Thyroid gland (tissue), 4 donors: Measurements from ENCODE around the gene MYO19. TPM values are rescaled to one million over a fixed set of nuclear protein-coding genes. Genes with fewer than 3 reads are reported as not detected.
"Not testable (repeated sequence)": the region's sequence is repeated elsewhere in the genome, so short reads cannot be mapped to it uniquely, and the experiment has no call there.

Source experiments
- DNase-seq, 2 donors: peaks; one replicate each; pipeline ENCODE4 v3.0.0-alpha.2; 2019
- H3K27ac ChIP-seq, 3 donors: fragments of 200-600 bp; sonication (generic); 1 replicate in 2 of 3; 2 replicates in 1 of 3; pipeline ENCODE4 v1.5.1; 2016 to 2019; ENCODE audit warnings: mild to moderate bottlenecking in 1 of 3, moderate library complexity in 1 of 3
- H3K27me3 ChIP-seq: fragments of 200-600 bp; sonication (generic); one replicate; pipeline ENCODE4 v1.5.1; 2019
- H3K36me3 ChIP-seq, 2 donors: fragments of 200-600 bp; sonication (generic); one replicate each; pipeline ENCODE4 v1.5.1; 2016 to 2019
- H3K4me1 ChIP-seq, 2 donors: fragments of 200-600 bp; sonication (generic); one replicate each; pipeline ENCODE4 v1.5.1; 2017 to 2019
- H3K4me3 ChIP-seq, 3 donors: fragments of 200-600 bp; sonication (generic); replicated peaks in 1 of 3; 1 replicate in 2 of 3; 2 replicates in 1 of 3; pipeline ENCODE4 v1.5.1; 2016; ENCODE audit warnings: mild to moderate bottlenecking in 1 of 3
- H3K9me3 ChIP-seq: fragments of 200-600 bp; sonication (generic); one replicate; pipeline ENCODE4 v1.5.1; 2017
- CTCF ChIP-seq, 6 experiments: fragments of 200-600 bp in 3 of 6; fragments of 450-650 bp in 3 of 6; sonication (generic) in 3 of 6; IDR thresholded peaks; one replicate each; pipeline ENCODE4 v1.5.1; 2016 to 2019; ENCODE audit warnings: antibody characterized with exemption in 6 of 6, mild to moderate bottlenecking in 2 of 6, inconsistent platforms in 1 of 6, moderate library complexity in 1 of 6
- POLR2A ChIP-seq, 2 donors: fragments of 450-650 bp; IDR thresholded peaks; one replicate each; pipeline ENCODE4 v1.6.1; 2017; ENCODE audit warnings: antibody characterized with exemption in 2 of 2, mild to moderate bottlenecking in 2 of 2, moderate library complexity in 1 of 2
- whole genome bisulfite sequencing, 2 donors: methylation state at CpG; one replicate each; pipeline ENCODE4 v1.1.5; 2017; 5-methylcytosine and 5-hydroxymethylcytosine counted together
- intact Hi-C: fragments of 100-400 bp; cut with DNase I; formaldehyde crosslinking; loops from one replicate; pipeline ENCODE4 v1.15.1; 2023
- total RNA-seq, 4 donors: library from RNA; depleted of rRNA; stranded (reverse); fragments of >200 nt; gene quantifications; one replicate each; pipeline ENCODE4 v1.2.3, GENCODE V29; 2016

The MYO19 gene
- total RNA-seq, 4 donors from 2014 or later: 45.6 to 80.0 (median 64.5) TPM

GRCh38 chr17:36511216-36511615 lies 23.5 kb downstream of the MYO19 start:
- Histone ChIP-seq H3K27me3 (no peaks in the 10 kb centered on the region), H3K4me3 (no peak overlapping the region), H3K9me3 (no peaks in the 10 kb centered on the region), H3K36me3 (peaks cover 3 to 10% of the 10 kb centered on the region in 2 donors), H3K27ac (no peak overlapping the region), H3K4me1 (no peaks in the 10 kb centered on the region)
- no peak for TF ChIP-seq CTCF (IDR thresholded peaks at IDR 0.05)
- no peak for TF ChIP-seq POLR2A (IDR thresholded peaks at IDR 0.05)
- intact Hi-C loops: no loop called here
- WGBS, 2 donors: 95 to 97% methylated on average over 6 of the region's 6 CpGs
- DNase-seq: no peak

- DNase-seq: no peak
- Histone ChIP-seq H3K27ac (no peak overlapping the region), H3K27me3 (no peaks in the 10 kb centered on the region), H3K9me3 (no peaks in the 10 kb centered on the region), H3K4me3 (no peak overlapping the region), H3K4me1 (no peaks in the 10 kb centered on the region), H3K36me3 (peaks cover 3 to 10% of the 10 kb centered on the region in 2 donors)
- intact Hi-C loops: no loop called here
- WGBS, 2 donors: 76 to 89% methylated on average over 11 to 14 of the region's 14 CpGs
- TF ChIP-seq POLR2A (IDR thresholded peaks at IDR 0.05): no peak
- TF ChIP-seq CTCF (IDR thresholded peaks at IDR 0.05): no peak
Measured at GRCh38 chr17:36510636-36511035, 24.0 kb downstream of the MYO19 start.

- 93 to 96% methylated on average over 9 of the region's 9 CpGs for WGBS, 2 donors
- no peaks in the 10 kb centered on the region for H3K27me3 ChIP-seq
- intact Hi-C loops: no loop called here
- H3K4me3 ChIP-seq: no peak overlapping the region
- no peaks in the 10 kb centered on the region for H3K9me3 ChIP-seq
- no peak overlapping the region for H3K27ac ChIP-seq
- H3K4me1 ChIP-seq: no peaks in the 10 kb centered on the region
- peaks cover 0 to 8% of the 10 kb centered on the region in 2 donors for H3K36me3 ChIP-seq
- no peak for DNase-seq
- TF ChIP-seq POLR2A (IDR thresholded peaks at IDR 0.05): no peak
- no peak for TF ChIP-seq CTCF (IDR thresholded peaks at IDR 0.05)
Measured at GRCh38 chr17:36509272-36509985, 25.2 kb downstream of the MYO19 start.

GRCh38 chr17:36508439-36508838 lies 26.2 kb downstream of the MYO19 start:
- DNase-seq, H3K4me3 ChIP-seq, intact Hi-C loops, H3K27ac ChIP-seq, H3K27me3 ChIP-seq, H3K4me1 ChIP-seq, H3K9me3 ChIP-seq: not testable (repeated sequence)
- peaks cover 0 to 12% of the 10 kb centered on the region in 2 donors for H3K36me3 ChIP-seq
- 74 to 86% methylated on average over 2 of the region's 2 CpGs for WGBS, 2 donors

GRCh38 chr17:36507266-36507665 lies 27.4 kb downstream of the MYO19 start:
- intact Hi-C loops: no loop called here
- Histone ChIP-seq H3K27ac (no peak overlapping the region), H3K4me3 (no peak overlapping the region), H3K9me3 (no peaks in the 10 kb centered on the region), H3K27me3 (no peaks in the 10 kb centered on the region), H3K36me3 (peaks cover 0 to 12% of the 10 kb centered on the region in 2 donors), H3K4me1 (no peaks in the 10 kb centered on the region)
- no peak for DNase-seq
- TF ChIP-seq CTCF (IDR thresholded peaks at IDR 0.05): no peak
- TF ChIP-seq POLR2A (IDR thresholded peaks at IDR 0.05): no peak
- 87 to 96% methylated on average over 6 of the region's 6 CpGs for WGBS, 2 donors
